Ectodermal cell (in vitro differentiated cells): Measurements from ENCODE around the gene TARS1.

ENCODE experiments used
- H3K27ac ChIP-seq: 2 replicates; pipeline ENCODE4 v1.7.0; 2013; ENCODE audit warnings: mild to moderate bottlenecking, low read depth, low read length; ENCODE audit not compliant: insufficient read depth, poor library complexity, severe bottlenecking
- H3K27me3 ChIP-seq: 2 replicates; pipeline ENCODE4 v1.7.0; 2013; ENCODE audit warnings: mild to moderate bottlenecking, low read length; ENCODE audit not compliant: insufficient read depth, control insufficient read depth, poor library complexity, severe bottlenecking
- H3K36me3 ChIP-seq: one replicate; pipeline ENCODE4 v1.7.0; 2013; ENCODE audit warnings: low read length; ENCODE audit not compliant: control insufficient read depth, insufficient read depth
- H3K4me1 ChIP-seq: one replicate; pipeline ENCODE4 v1.7.0; 2013; ENCODE audit warnings: low read length; ENCODE audit not compliant: control insufficient read depth, insufficient read depth
- H3K4me3 ChIP-seq: 2 replicates; pipeline ENCODE4 v1.7.0; 2013; ENCODE audit warnings: low read depth, low read length, control low read depth; ENCODE audit not compliant: insufficient read depth
- H3K9me3 ChIP-seq: 2 replicates; pipeline ENCODE4 v1.7.0; 2013; ENCODE audit warnings: mild to moderate bottlenecking, low read length, moderate library complexity; ENCODE audit not compliant: control insufficient read depth
- WGBS, 2 experiments: methylation state at CpG; one replicate each; pipeline ENCODE4 v1.1.7; 2013; ENCODE audit warnings: missing lambda C conversion rate in 2 of 2; 5-methylcytosine and 5-hydroxymethylcytosine counted together

Gene TARS1

GRCh38 chr5:33438996-33439395, 1.8 kb upstream of the TARS1 start:
- Histone ChIP-seq H3K4me1 (peaks cover 5% of the 10 kb centered on the region), H3K27me3 (no peaks in the 10 kb centered on the region), H3K36me3 (no peaks in the 10 kb centered on the region), H3K4me3 (peak overlapping the region; percentile 92), H3K27ac (no peak overlapping the region), H3K9me3 (no peaks in the 10 kb centered on the region)
- WGBS, 2 experiments = 84 to 86% methylated on average over 3 to 4 of the region's 6 CpGs

- no peaks in the 10 kb centered on the region for H3K27me3 ChIP-seq
- no peaks in the 10 kb centered on the region for H3K9me3 ChIP-seq
- peak overlapping the region; percentile 72 for H3K27ac ChIP-seq
- H3K4me3 ChIP-seq = peak overlapping the region; percentile 92
- H3K36me3 ChIP-seq = no peaks in the 10 kb centered on the region
- 4% methylated on average over 18 of the region's 18 CpGs for WGBS, 2 experiments
- peaks cover 5% of the 10 kb centered on the region for H3K4me1 ChIP-seq
Measured at GRCh38 chr5:33439905-33440481, 772 bp upstream of the TARS1 start.

- Histone ChIP-seq H3K36me3 (no peaks in the 10 kb centered on the region), H3K27ac (peak overlapping the region; percentile 95), H3K9me3 (no peaks in the 10 kb centered on the region), H3K27me3 (no peaks in the 10 kb centered on the region), H3K4me3 (peak overlapping the region; percentile 92), H3K4me1 (peaks cover 5% of the 10 kb centered on the region)
- 1% methylated on average over 22 of the region's 22 CpGs for WGBS, 2 experiments
Measured at GRCh38 chr5:33441241-33442177, 744 bp downstream of the TARS1 start.

GRCh38 chr5:33444542-33444941, 3.8 kb downstream of the TARS1 start:
- peak overlapping the region; percentile 11 for H3K27ac ChIP-seq
- H3K4me1 ChIP-seq = no peaks in the 10 kb centered on the region
- no peaks in the 10 kb centered on the region for H3K9me3 ChIP-seq
- H3K4me3 ChIP-seq = no peak overlapping the region
- no peaks in the 10 kb centered on the region for H3K36me3 ChIP-seq
- WGBS, 2 experiments = 87 to 93% methylated on average over 4 of the region's 4 CpGs
- no peaks in the 10 kb centered on the region for H3K27me3 ChIP-seq

- Histone ChIP-seq H3K27me3 (no peaks in the 10 kb centered on the region), H3K4me1 (no peaks in the 10 kb centered on the region), H3K4me3 (no peak overlapping the region), H3K9me3 (no peaks in the 10 kb centered on the region), H3K36me3 (peaks cover 4% of the 10 kb centered on the region), H3K27ac (peak overlapping the region; percentile 19)
Measured at GRCh38 chr5:33445798-33446197, 5.0 kb downstream of the TARS1 start.

GRCh38 chr5:33448118-33448517, 7.4 kb downstream of the TARS1 start:
- H3K4me3 ChIP-seq = no peak overlapping the region
- no peak overlapping the region for H3K27ac ChIP-seq
- H3K36me3 ChIP-seq = peaks cover 4% of the 10 kb centered on the region
- H3K9me3 ChIP-seq = no peaks in the 10 kb centered on the region
- no peaks in the 10 kb centered on the region for H3K27me3 ChIP-seq
- 20 to 31% methylated on average over 2 to 3 of the region's 3 CpGs for WGBS, 2 experiments
- no peaks in the 10 kb centered on the region for H3K4me1 ChIP-seq

GRCh38 chr5:33457126-33457525, 16.4 kb downstream of the TARS1 start:
- Histone ChIP-seq H3K4me3 (no peak overlapping the region), H3K27ac (no peak overlapping the region), H3K4me1 (no peaks in the 10 kb centered on the region), H3K9me3 (no peaks in the 10 kb centered on the region), H3K27me3 (no peaks in the 10 kb centered on the region), H3K36me3 (peaks cover 55% of the 10 kb centered on the region)
- 91 to 93% methylated on average over 2 of the region's 2 CpGs for WGBS, 2 experiments

- no peaks in the 10 kb centered on the region for H3K9me3 ChIP-seq
- H3K27ac ChIP-seq = no peak overlapping the region
- H3K27me3 ChIP-seq = no peaks in the 10 kb centered on the region
- peaks cover 55% of the 10 kb centered on the region for H3K36me3 ChIP-seq
- no peak overlapping the region for H3K4me3 ChIP-seq
- H3K4me1 ChIP-seq = no peaks in the 10 kb centered on the region
- WGBS, 2 experiments = 100% methylated on average over 1 of the region's 1 CpG; no CpG with 5 or more reads in 1 of the 2 experiments
Measured at GRCh38 chr5:33457817-33458216, 17.1 kb downstream of the TARS1 start.

GRCh38 chr5:33460210-33460609, 19.4 kb downstream of the TARS1 start:
- no peaks in the 10 kb centered on the region for H3K9me3 ChIP-seq
- H3K27ac ChIP-seq = no peak overlapping the region
- H3K4me1 ChIP-seq = no peaks in the 10 kb centered on the region
- H3K27me3 ChIP-seq = no peaks in the 10 kb centered on the region
- H3K4me3 ChIP-seq = no peak overlapping the region
- H3K36me3 ChIP-seq = peaks cover 50% of the 10 kb centered on the region
- 91 to 95% methylated on average over 2 of the region's 2 CpGs for WGBS, 2 experiments

GRCh38 chr5:33462456-33462855, 21.7 kb downstream of the TARS1 start:
- Histone ChIP-seq H3K4me3 (no peak overlapping the region), H3K27ac (no peak overlapping the region), H3K9me3 (no peaks in the 10 kb centered on the region), H3K36me3 (peaks cover 44% of the 10 kb centered on the region), H3K27me3 (no peaks in the 10 kb centered on the region), H3K4me1 (no peaks in the 10 kb centered on the region)
- WGBS, 2 experiments = 91 to 100% methylated on average over 3 of the region's 3 CpGs
